Suprapubic skin (tissue), 4 donors: ENCODE measurements around the gene MAML2. TPM values are rescaled to one million over a fixed set of nuclear protein-coding genes. Genes with fewer than 3 reads are reported as not detected.
A peak's percentile ranks its signal among the peaks of the same experiment; 100 is the strongest.

ENCODE experiments used
- DNase-seq, 2 donors: peaks; one replicate each; pipeline ENCODE4 v3.0.0-alpha.2; 2019; ENCODE audit warnings: low spot score in 2 of 2
- H3K27ac ChIP-seq: fragments of 200-600 bp; sonication (generic); one replicate; pipeline ENCODE4 v1.5.1; 2019
- H3K27me3 ChIP-seq: fragments of 200-600 bp; sonication (generic); one replicate; pipeline ENCODE4 v1.5.1; 2019
- H3K36me3 ChIP-seq: fragments of 200-600 bp; sonication (generic); one replicate; pipeline ENCODE4 v1.5.1; 2019
- H3K4me1 ChIP-seq: fragments of 200-600 bp; sonication (generic); one replicate; pipeline ENCODE4 v1.5.1; 2019
- H3K4me3 ChIP-seq: fragments of 200-600 bp; sonication (generic); one replicate; pipeline ENCODE4 v1.5.1; 2019; ENCODE audit warnings: mild to moderate bottlenecking
- H3K9me3 ChIP-seq: fragments of 200-600 bp; sonication (generic); one replicate; pipeline ENCODE4 v1.5.1; 2019
- EP300 ChIP-seq: sonication (generic); formaldehyde crosslinking; IDR thresholded peaks from one replicate; pipeline ENCODE4 v1.6.1; 2017; ENCODE audit warnings: antibody characterized with exemption
- POLR2A ChIP-seq, 2 donors: fragments of 450-650 bp; IDR thresholded peaks; one replicate each; pipeline ENCODE4 v1.6.1; 2017; ENCODE audit warnings: antibody characterized with exemption in 2 of 2, mild to moderate bottlenecking in 2 of 2, moderate library complexity in 2 of 2
- POLR2AphosphoS5 ChIP-seq, 3 donors: sonication (generic); formaldehyde crosslinking; IDR thresholded peaks; one replicate each; pipeline ENCODE4 v1.6.1; 2017; ENCODE audit warnings: antibody characterized with exemption in 3 of 3
- WGBS: methylation state at CpG from one replicate; pipeline ENCODE4 v1.1.5; 2018; 5-methylcytosine and 5-hydroxymethylcytosine counted together
- total RNA-seq, 4 donors: library from RNA; depleted of rRNA; stranded (reverse); fragments of >200 nt; gene quantifications; one replicate each; pipeline ENCODE4 v1.1.0, GENCODE V29; 2016
- TF ChIP-seq, protein P1 (sequence below), 2 donors: fragments of 200-600 bp in 1 of 2; fragments of 450-650 bp in 1 of 2; sonication (generic) in 1 of 2; IDR thresholded peaks; one replicate each; pipeline ENCODE4 v1.5.1; 2016 to 2019; ENCODE audit warnings: antibody characterized with exemption in 2 of 2, mild to moderate bottlenecking in 1 of 2, moderate library complexity in 1 of 2

MAML2 gene
- total RNA-seq, 4 donors from 2014 or later = 24.9 to 44.4 (median 30.9) TPM

GRCh38 chr11:96157517-96157873 lies 185.5 kb downstream of the MAML2 start:
- TF ChIP-seq POLR2A (IDR thresholded peaks at IDR 0.05) (no peak), POLR2AphosphoS5 (IDR thresholded peaks at IDR 0.05) (no peak), EP300 (no peak)
- TF ChIP-seq, protein P1, sequence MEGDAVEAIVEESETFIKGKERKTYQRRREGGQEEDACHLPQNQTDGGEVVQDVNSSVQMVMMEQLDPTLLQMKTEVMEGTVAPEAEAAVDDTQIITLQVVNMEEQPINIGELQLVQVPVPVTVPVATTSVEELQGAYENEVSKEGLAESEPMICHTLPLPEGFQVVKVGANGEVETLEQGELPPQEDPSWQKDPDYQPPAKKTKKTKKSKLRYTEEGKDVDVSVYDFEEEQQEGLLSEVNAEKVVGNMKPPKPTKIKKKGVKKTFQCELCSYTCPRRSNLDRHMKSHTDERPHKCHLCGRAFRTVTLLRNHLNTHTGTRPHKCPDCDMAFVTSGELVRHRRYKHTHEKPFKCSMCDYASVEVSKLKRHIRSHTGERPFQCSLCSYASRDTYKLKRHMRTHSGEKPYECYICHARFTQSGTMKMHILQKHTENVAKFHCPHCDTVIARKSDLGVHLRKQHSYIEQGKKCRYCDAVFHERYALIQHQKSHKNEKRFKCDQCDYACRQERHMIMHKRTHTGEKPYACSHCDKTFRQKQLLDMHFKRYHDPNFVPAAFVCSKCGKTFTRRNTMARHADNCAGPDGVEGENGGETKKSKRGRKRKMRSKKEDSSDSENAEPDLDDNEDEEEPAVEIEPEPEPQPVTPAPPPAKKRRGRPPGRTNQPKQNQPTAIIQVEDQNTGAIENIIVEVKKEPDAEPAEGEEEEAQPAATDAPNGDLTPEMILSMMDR (IDR thresholded peaks at IDR 0.05) = no peak
- Histone ChIP-seq H3K36me3 (no peaks in the 10 kb centered on the region), H3K4me1 (peaks cover 61% of the 10 kb centered on the region), H3K27me3 (no peaks in the 10 kb centered on the region), H3K9me3 (no peaks in the 10 kb centered on the region), H3K27ac (peak overlapping the region; percentile 56), H3K4me3 (no peak overlapping the region)
- DNase-seq = no peak

DNA sequence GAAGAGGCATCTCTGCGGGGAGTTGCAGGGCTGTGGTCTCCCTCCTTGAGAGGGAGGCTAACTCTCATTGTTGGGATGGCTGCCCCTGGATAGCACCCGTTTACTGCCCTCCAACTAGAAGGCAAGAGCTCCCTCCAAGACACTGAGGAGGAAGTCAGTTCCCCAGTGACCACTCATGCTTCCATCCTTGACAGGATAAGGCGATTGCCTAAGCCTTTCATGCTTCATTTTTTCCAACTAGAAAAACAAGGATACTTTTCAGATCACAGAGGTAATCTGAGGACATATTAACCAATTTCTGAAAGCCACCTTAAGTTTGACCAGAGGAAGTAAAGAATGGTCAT lies 186.6 kb downstream of the MAML2 start:
- 67% methylated on average over 3 of the region's 3 CpGs for WGBS
- Histone ChIP-seq H3K36me3 (no peaks in the 10 kb centered on the region), H3K9me3 (no peaks in the 10 kb centered on the region), H3K4me3 (peak overlapping the region; percentile 7), H3K27me3 (no peaks in the 10 kb centered on the region), H3K4me1 (peaks cover 53% of the 10 kb centered on the region), H3K27ac (peak overlapping the region; percentile 56)
- no peak for DNase-seq
- TF ChIP-seq POLR2A (IDR thresholded peaks at IDR 0.05) (no peak), EP300 (no peak), POLR2AphosphoS5 (IDR thresholded peaks at IDR 0.05) (no peak)
- TF ChIP-seq, protein P1 (IDR thresholded peaks at IDR 0.05) = no peak

DNA sequence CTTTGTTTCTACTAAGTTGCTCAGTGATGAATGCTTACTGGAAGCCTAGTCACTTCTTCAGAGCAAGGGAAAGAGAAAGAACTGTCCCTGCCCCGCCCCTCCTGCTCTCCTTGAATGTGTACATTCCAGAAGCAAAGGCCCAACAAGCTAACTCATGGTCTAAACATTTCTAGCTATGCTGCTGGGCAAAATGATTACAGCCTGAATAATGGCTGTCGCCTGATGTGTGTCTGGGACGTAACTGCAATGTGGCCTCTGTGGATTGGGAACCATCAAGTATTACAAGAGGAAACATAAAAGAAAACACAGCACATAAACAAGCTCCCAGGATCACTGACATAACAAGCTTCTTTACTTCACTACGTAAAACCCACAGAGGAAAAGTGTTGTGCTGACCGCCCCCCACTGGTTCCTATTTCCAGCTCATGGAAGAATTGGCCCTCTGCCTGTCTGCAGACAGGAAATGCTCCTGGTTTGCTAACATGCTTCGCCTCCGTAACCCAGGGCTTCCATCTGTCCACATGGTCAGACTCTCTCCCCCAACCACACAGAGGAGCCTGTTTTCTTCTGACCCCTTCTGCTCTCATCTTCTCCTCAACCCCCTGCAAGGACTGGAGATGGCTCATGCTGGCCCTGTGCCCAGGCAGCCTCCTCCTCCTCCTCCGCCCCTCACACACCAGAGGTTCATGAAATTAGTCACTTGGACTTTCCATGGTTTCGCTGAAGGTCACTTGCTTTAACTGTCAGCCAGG lies 187.2 kb downstream of the MAML2 start:
- Histone ChIP-seq H3K4me3 (peak overlapping the region; percentile 7), H3K4me1 (peaks cover 48% of the 10 kb centered on the region), H3K27me3 (no peaks in the 10 kb centered on the region), H3K9me3 (no peaks in the 10 kb centered on the region), H3K27ac (peak overlapping the region; percentile 56), H3K36me3 (no peaks in the 10 kb centered on the region)
- peak; percentile 81 to 85 for DNase-seq
- WGBS = 46% methylated on average over 9 of the region's 9 CpGs
- no peak for TF ChIP-seq EP300
- TF ChIP-seq, protein P1 (IDR thresholded peaks at IDR 0.05) = no peak
- TF ChIP-seq POLR2A (IDR thresholded peaks at IDR 0.05) = no peak
- no peak for TF ChIP-seq POLR2AphosphoS5 (IDR thresholded peaks at IDR 0.05)

GRCh38 chr11:96154802-96155520 lies 188.0 kb downstream of the MAML2 start:
- WGBS = 59% methylated on average over 4 of the region's 7 CpGs
- H3K36me3 ChIP-seq = no peaks in the 10 kb centered on the region
- no peak overlapping the region for H3K4me3 ChIP-seq
- no peak for DNase-seq
- H3K4me1 ChIP-seq = peaks cover 51% of the 10 kb centered on the region
- TF ChIP-seq POLR2AphosphoS5 (IDR thresholded peaks at IDR 0.05) = no peak
- TF ChIP-seq EP300 = no peak
- no peak for TF ChIP-seq POLR2A (IDR thresholded peaks at IDR 0.05)
- TF ChIP-seq, protein P1 (IDR thresholded peaks at IDR 0.05) = no peak
- peak overlapping the region; percentile 56 for H3K27ac ChIP-seq
- no peaks in the 10 kb centered on the region for H3K9me3 ChIP-seq
- no peaks in the 10 kb centered on the region for H3K27me3 ChIP-seq

DNA sequence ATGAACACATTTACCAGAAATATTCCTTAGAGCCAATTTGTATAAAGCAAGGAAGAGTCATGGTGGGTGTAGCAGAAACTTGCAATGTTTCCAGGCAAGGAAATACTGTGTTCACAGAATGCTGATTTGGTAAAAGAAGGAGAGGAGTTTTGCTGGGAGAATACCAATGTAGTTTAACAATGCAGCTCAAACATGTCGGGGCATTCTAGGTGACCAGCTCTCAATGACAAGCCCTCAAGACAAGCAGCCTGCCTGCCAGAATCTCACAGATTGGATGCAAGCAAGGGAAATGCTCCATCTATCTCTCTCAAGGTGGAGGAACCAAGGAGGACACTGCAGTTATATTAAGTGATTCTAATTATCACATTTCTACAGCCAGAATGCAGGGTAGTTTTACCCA lies 190.4 kb downstream of the MAML2 start:
- Histone ChIP-seq H3K4me1 (peaks cover 63% of the 10 kb centered on the region), H3K9me3 (no peaks in the 10 kb centered on the region), H3K4me3 (no peak overlapping the region), H3K36me3 (no peaks in the 10 kb centered on the region), H3K27me3 (no peaks in the 10 kb centered on the region), H3K27ac (no peak overlapping the region)
- no peak for DNase-seq
- TF ChIP-seq EP300 (no peak), POLR2AphosphoS5 (IDR thresholded peaks at IDR 0.05) (no peak), POLR2A (IDR thresholded peaks at IDR 0.05) (no peak)
- TF ChIP-seq, protein P1 (IDR thresholded peaks at IDR 0.05) = no peak
- 48% methylated on average over 1 of the region's 1 CpG for WGBS
